HepG2 (cell line): ENCODE data around the gene FUT3. TPM values are rescaled to one million over a fixed set of nuclear protein-coding genes. Genes with fewer than 3 reads are reported as not detected.

Source experiments
- FOXC1 ChIP-seq: sonication (generic); formaldehyde crosslinking; IDR thresholded peaks from 2 replicates; pipeline ENCODE4 v1.8.0; 2022; ENCODE audit warnings: mild to moderate bottlenecking, missing genetic modification reagents, borderline replicate concordance
- FOXO1 ChIP-seq: sonication (generic); formaldehyde crosslinking; IDR thresholded peaks from 2 replicates; pipeline ENCODE4 v1.4.0; 2020; ENCODE audit warnings: missing genetic modification reagents
- KDM3A ChIP-seq: IDR thresholded peaks from 2 replicates; pipeline ENCODE4 v1.6.1; 2018; ENCODE audit warnings: low read depth, missing compliant biosample characterization
- NBN ChIP-seq: fragments of 450-650 bp; conservative IDR thresholded peaks from 2 replicates; pipeline ENCODE4 v1.6.1; 2017
- RFXAP ChIP-seq: sonication (generic); formaldehyde crosslinking; IDR thresholded peaks from 2 replicates; pipeline ENCODE4 v1.4.0; 2020; ENCODE audit warnings: missing genetic modification reagents, borderline replicate concordance
- SMC3 ChIP-seq: IDR thresholded peaks from 2 replicates; pipeline ENCODE4 v1.6.1; 2011; ENCODE audit warnings: low read length, improper control_type of control experiment
- SNRNP70 ChIP-seq: fragments of 200-400 bp; formaldehyde crosslinking; IDR thresholded peaks from 2 replicates; pipeline ENCODE4 v1.6.1; 2017; ENCODE audit warnings: mild to moderate bottlenecking, low read depth, low read length, moderate library complexity
- TAF1 ChIP-seq: sonication (generic); formaldehyde crosslinking; IDR thresholded peaks from 2 replicates; pipeline ENCODE4 v1.4.0; 2020; ENCODE audit warnings: missing genetic modification reagents
- TCF7 ChIP-seq: sonication (generic); IDR thresholded peaks from 2 replicates; pipeline ENCODE4 v1.6.1; 2016; ENCODE audit warnings: antibody characterized with exemption, low read depth
- TRIM24 ChIP-seq: sonication (generic); formaldehyde crosslinking; IDR thresholded peaks from 2 replicates; pipeline ENCODE4 v1.8.0; 2022; ENCODE audit warnings: mild to moderate bottlenecking, missing genetic modification reagents
- ZBTB20 ChIP-seq: sonication (generic); formaldehyde crosslinking; IDR thresholded peaks from 2 replicates; pipeline ENCODE4 v1.8.1; 2023; ENCODE audit warnings: missing genetic modification reagents, low read depth, mild to moderate bottlenecking, borderline replicate concordance
- ZNF563 ChIP-seq: sonication (generic); formaldehyde crosslinking; IDR thresholded peaks from 2 replicates; pipeline ENCODE4 v1.8.0; 2022; ENCODE audit warnings: mild to moderate bottlenecking, moderate library complexity, missing genetic modification reagents
- ZNF713 ChIP-seq: sonication (generic); formaldehyde crosslinking; IDR thresholded peaks from 2 replicates; pipeline ENCODE4 v1.4.0; 2020; ENCODE audit warnings: mild to moderate bottlenecking, missing genetic modification reagents
- ZSCAN22 ChIP-seq: sonication (generic); formaldehyde crosslinking; IDR thresholded peaks from 2 replicates; pipeline ENCODE4 v1.4.0; 2020; ENCODE audit warnings: mild to moderate bottlenecking, missing genetic modification reagents
- polyA plus RNA-seq, 8 experiments: library from polyadenylated mRNA; depleted of rRNA in 3 of 8; stranded (reverse) in 7 of 8; unstranded in 1 of 8; fragments of >200 nt; fragmentation: Illumina TruSeq in 4 of 8; extraction: Trizol in 4 of 8; gene quantifications; 2 replicates each; pipeline versions ENCODE4 v1.2.1 to v1.2.3, GENCODE V29; 2011 to 2016; ENCODE audit warnings: low read depth in 4 of 8, missing spikeins in 1 of 8, mixed read lengths in 1 of 8; ENCODE audit not compliant: insufficient read depth in 1 of 8
- total RNA-seq, 5 experiments: library from RNA; depleted of rRNA; stranded (reverse); fragments of >200 nt; fragmentation: Illumina TruSeq; extraction: Trizol; gene quantifications; 2 replicates each; pipeline ENCODE4 v1.2.3, GENCODE V29; 2016; ENCODE audit warnings: low read depth in 1 of 5
- TF ChIP-seq, protein P1 (sequence below): sonication (generic); formaldehyde crosslinking; IDR thresholded peaks from 2 replicates; pipeline ENCODE4 v1.5.0; 2020; ENCODE audit warnings: missing genetic modification reagents
- TF ChIP-seq, protein P2 (sequence below): sonication (generic); formaldehyde crosslinking; IDR thresholded peaks from 2 replicates; pipeline ENCODE4 v1.5.1; 2020; ENCODE audit warnings: missing genetic modification reagents, mild to moderate bottlenecking, borderline replicate concordance
- TF ChIP-seq, protein P3 (sequence below): sonication (generic); formaldehyde crosslinking; IDR thresholded peaks from 2 replicates; pipeline ENCODE4 v1.4.0; 2020; ENCODE audit warnings: missing genetic modification reagents
- TF ChIP-seq, protein P4 (sequence below): sonication (generic); formaldehyde crosslinking; IDR thresholded peaks from 2 replicates; pipeline ENCODE4 v1.4.0; 2020; ENCODE audit warnings: mild to moderate bottlenecking, missing genetic modification reagents
- TF ChIP-seq, protein P5 (sequence below): sonication (generic); formaldehyde crosslinking; IDR thresholded peaks from 2 replicates; pipeline ENCODE4 v1.8.1; 2023; ENCODE audit warnings: mild to moderate bottlenecking, missing genetic modification reagents, borderline replicate concordance

FUT3 gene
- total and polyA plus RNA-seq, 2 of the 13 experiments (the other 11 are each of a cell fraction or from before 2014, with no cell fraction given), result 0.53 to 1.1 TPM

DNA sequence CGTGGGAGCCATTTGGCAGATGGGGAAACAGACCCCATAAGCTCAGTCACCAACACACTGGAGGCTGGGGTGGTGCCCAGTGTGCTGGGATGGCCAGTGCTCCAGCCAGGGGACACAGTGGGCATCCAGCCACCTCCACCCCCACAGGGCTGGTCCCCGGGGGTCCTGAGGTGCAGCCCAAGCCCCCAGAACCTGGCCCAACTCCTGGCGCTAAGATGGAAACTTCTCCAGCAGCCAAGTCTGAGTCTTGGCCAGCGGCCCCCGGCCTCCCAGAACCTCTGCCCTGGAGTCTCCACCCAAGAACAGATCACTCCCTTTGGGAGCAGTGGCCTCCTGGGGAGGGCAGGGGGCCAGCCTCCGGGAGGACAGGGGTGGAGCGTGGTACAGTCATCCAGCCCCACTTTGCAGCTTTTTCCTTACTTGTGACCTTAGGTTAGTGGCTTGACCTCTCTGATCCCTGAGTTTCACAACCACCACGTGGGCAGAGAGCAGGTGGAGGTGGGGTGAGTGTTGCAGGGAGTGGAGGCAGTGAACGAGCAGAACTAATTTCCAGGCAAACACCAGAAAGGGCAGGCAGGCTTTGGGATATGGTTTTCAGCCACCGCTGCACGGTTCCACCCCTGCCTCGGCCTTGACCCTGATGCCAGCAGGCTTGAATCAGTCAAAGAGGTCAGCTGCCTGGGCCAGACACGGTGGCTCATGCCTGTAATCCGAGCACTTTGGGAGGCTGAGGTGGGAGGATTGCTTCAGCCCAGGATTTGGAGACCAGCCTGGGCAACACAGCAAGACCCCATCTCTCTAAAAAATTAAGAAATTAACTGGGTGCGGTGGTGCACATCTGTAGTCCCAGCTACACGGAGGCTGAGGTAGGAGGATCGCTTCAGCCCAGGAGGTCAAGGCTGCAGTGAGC lies 50.6 kb downstream of the FUT3 start (continued):
- no peak for TF ChIP-seq ZSCAN22 (CRISPR knock-in tag)
- TF ChIP-seq TRIM24 (CRISPR knock-in tag), result no peak; the same call in 1 of the 2 replicates
- TF ChIP-seq, protein P1, sequence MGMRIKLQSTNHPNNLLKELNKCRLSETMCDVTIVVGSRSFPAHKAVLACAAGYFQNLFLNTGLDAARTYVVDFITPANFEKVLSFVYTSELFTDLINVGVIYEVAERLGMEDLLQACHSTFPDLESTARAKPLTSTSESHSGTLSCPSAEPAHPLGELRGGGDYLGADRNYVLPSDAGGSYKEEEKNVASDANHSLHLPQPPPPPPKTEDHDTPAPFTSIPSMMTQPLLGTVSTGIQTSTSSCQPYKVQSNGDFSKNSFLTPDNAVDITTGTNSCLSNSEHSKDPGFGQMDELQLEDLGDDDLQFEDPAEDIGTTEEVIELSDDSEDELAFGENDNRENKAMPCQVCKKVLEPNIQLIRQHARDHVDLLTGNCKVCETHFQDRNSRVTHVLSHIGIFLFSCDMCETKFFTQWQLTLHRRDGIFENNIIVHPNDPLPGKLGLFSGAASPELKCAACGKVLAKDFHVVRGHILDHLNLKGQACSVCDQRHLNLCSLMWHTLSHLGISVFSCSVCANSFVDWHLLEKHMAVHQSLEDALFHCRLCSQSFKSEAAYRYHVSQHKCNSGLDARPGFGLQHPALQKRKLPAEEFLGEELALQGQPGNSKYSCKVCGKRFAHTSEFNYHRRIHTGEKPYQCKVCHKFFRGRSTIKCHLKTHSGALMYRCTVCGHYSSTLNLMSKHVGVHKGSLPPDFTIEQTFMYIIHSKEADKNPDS (CRISPR knock-in tag), result no peak
- TF ChIP-seq ZNF713, result no peak
- TF ChIP-seq, protein P2, sequence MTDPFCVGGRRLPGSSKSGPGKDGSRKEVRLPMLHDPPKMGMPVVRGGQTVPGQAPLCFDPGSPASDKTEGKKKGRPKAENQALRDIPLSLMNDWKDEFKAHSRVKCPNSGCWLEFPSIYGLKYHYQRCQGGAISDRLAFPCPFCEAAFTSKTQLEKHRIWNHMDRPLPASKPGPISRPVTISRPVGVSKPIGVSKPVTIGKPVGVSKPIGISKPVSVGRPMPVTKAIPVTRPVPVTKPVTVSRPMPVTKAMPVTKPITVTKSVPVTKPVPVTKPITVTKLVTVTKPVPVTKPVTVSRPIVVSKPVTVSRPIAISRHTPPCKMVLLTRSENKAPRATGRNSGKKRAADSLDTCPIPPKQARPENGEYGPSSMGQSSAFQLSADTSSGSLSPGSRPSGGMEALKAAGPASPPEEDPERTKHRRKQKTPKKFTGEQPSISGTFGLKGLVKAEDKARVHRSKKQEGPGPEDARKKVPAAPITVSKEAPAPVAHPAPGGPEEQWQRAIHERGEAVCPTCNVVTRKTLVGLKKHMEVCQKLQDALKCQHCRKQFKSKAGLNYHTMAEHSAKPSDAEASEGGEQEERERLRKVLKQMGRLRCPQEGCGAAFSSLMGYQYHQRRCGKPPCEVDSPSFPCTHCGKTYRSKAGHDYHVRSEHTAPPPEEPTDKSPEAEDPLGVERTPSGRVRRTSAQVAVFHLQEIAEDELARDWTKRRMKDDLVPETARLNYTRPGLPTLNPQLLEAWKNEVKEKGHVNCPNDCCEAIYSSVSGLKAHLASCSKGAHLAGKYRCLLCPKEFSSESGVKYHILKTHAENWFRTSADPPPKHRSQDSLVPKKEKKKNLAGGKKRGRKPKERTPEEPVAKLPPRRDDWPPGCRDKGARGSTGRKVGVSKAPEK, result no peak
- TF ChIP-seq FOXO1 (CRISPR knock-in tag), result no peak
- TF ChIP-seq ZBTB20 (CRISPR knock-in tag), result no peak
- no peak for TF ChIP-seq NBN
- TF ChIP-seq FOXC1, result no peak
- no peak for TF ChIP-seq ZNF563
- no peak for TF ChIP-seq RFXAP (CRISPR knock-in tag)
- no peak for TF ChIP-seq TCF7
- TF ChIP-seq, protein P3, sequence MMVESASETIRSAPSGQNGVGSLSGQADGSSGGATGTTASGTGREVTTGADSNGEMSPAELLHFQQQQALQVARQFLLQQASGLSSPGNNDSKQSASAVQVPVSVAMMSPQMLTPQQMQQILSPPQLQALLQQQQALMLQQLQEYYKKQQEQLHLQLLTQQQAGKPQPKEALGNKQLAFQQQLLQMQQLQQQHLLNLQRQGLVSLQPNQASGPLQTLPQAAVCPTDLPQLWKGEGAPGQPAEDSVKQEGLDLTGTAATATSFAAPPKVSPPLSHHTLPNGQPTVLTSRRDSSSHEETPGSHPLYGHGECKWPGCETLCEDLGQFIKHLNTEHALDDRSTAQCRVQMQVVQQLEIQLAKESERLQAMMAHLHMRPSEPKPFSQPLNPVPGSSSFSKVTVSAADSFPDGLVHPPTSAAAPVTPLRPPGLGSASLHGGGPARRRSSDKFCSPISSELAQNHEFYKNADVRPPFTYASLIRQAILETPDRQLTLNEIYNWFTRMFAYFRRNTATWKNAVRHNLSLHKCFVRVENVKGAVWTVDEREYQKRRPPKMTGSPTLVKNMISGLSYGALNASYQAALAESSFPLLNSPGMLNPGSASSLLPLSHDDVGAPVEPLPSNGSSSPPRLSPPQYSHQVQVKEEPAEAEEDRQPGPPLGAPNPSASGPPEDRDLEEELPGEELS (CRISPR knock-in tag), result 0 out of 2 replicates have a peak, but pooled peaks have one; percentile 15
- TF ChIP-seq TAF1, result no peak
- TF ChIP-seq, protein P4, sequence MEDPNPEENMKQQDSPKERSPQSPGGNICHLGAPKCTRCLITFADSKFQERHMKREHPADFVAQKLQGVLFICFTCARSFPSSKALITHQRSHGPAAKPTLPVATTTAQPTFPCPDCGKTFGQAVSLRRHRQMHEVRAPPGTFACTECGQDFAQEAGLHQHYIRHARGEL, result no peak
- peak; percentile 65; the same call in 1 of the 2 replicates for TF ChIP-seq KDM3A (CRISPR knock-in tag)
- no peak for TF ChIP-seq SNRNP70
- no peak for TF ChIP-seq SMC3
- TF ChIP-seq, protein P5, sequence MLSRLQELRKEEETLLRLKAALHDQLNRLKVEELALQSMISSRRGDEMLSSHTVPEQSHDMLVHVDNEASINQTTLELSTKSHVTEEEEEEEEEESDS (CRISPR knock-in tag), result no peak
